ENCODE measurements around the gene RUSC2. TPM values are rescaled to one million over a fixed set of nuclear protein-coding genes. Genes with fewer than 3 reads are reported as not detected.

The RUSC2 gene
- total RNA-seq, 1 experiment from 2014 or later, result 49.9 TPM

DNA sequence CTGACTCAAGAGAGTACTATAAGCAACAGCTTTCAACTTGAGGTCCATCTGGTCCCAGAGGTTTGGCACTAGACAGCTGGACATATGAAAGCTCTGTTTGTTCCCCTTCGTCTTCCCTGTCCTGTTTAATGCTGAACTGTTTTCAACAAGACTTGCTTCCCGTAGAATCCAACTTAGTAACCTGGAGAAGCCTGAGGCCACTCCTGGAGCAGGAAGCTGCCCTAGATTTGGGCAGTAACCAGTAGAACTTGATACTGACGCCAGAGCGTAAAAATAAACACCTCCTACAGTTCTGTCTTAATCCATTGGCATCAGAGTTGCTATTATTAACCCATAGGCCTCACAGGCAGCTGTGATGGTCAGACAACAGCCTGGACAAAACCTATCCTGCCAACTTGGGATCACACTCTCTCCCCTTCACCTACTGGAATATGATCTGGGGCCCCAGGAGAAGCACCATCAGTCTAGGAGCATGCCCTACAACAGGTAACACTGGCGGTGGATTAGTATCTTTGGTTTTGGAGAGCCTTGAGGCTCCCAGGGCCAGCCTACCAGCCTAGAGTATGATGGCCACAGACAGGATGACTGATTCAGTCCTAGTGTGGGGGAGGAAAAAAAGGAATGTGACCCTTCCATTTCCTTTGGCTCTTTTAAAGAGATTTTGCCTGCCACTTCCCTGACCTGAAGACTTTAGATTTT lies 29.2 kb downstream of the RUSC2 start:
- POLR2A ChIA-PET, result interaction anchor here (0.6 to 1.6 kb wide), 3 partner anchors 12 to 404 kb away, joined by 3 to 6 read pairs (median 3); no protein-coding TSS in a partner anchor
- Histone ChIP-seq H3K27me3 (ENCODE audit: control insufficient read depth, insufficient read depth, low read length) (no peaks in the 10 kb centered on the region), H3K9me3 (ENCODE audit: control insufficient read depth, insufficient read depth, low read depth, low read length) (no peaks in the 10 kb centered on the region), H3K27ac (ENCODE audit: low read length) (peak overlapping the region; percentile 100), H3K4me1 (ENCODE audit: control insufficient read depth, insufficient read depth, low read length) (peaks cover 92% of the 10 kb centered on the region), H3K36me3 (ENCODE audit: control insufficient read depth, insufficient read depth, low read length) (no peaks in the 10 kb centered on the region), H3K4me3 (ENCODE audit: low read depth in 2 of 2, low read length in 2 of 2) (no peak overlapping the region)
- CTCF ChIA-PET, result interaction anchor here (0.6 to 2.4 kb wide), 2 partner anchors 35 to 894 kb away, joined by 6 to 9 read pairs; no protein-coding TSS in a partner anchor
- intact Hi-C loops (cut with micrococcal nuclease; ENCODE audit: unreplicated experiment) (loop anchor here (5.0 to 10.0 kb wide), 2 partner anchors 33 to 86 kb away; partner anchors contain the start of gene TESK1), in situ Hi-C loops (cut with HindIII; ENCODE audit: low pct_unique_long_range_greater_than_20kb, low sequenced_read_pairs) (no loop called here)
- BruUV-seq (replicated peaks), result no TSS peak
- ATAC-seq (0 out of 2 replicates have a peak, but pooled peaks have one; percentile 0), DNase-seq (ENCODE audit: low read depth, low spot score) (no peak)
- no peak for TF ChIP-seq SIN3A (IDR thresholded peaks at IDR 0.05; ENCODE audit: borderline replicate concordance, insufficient read depth, low read depth, low read length)
- TF ChIP-seq, protein P1, sequence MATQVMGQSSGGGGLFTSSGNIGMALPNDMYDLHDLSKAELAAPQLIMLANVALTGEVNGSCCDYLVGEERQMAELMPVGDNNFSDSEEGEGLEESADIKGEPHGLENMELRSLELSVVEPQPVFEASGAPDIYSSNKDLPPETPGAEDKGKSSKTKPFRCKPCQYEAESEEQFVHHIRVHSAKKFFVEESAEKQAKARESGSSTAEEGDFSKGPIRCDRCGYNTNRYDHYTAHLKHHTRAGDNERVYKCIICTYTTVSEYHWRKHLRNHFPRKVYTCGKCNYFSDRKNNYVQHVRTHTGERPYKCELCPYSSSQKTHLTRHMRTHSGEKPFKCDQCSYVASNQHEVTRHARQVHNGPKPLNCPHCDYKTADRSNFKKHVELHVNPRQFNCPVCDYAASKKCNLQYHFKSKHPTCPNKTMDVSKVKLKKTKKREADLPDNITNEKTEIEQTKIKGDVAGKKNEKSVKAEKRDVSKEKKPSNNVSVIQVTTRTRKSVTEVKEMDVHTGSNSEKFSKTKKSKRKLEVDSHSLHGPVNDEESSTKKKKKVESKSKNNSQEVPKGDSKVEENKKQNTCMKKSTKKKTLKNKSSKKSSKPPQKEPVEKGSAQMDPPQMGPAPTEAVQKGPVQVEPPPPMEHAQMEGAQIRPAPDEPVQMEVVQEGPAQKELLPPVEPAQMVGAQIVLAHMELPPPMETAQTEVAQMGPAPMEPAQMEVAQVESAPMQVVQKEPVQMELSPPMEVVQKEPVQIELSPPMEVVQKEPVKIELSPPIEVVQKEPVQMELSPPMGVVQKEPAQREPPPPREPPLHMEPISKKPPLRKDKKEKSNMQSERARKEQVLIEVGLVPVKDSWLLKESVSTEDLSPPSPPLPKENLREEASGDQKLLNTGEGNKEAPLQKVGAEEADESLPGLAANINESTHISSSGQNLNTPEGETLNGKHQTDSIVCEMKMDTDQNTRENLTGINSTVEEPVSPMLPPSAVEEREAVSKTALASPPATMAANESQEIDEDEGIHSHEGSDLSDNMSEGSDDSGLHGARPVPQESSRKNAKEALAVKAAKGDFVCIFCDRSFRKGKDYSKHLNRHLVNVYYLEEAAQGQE (IDR thresholded peaks at IDR 0.05; ENCODE audit: insufficient read depth in 1 of 2, low read depth in 2 of 2, low read length in 1 of 2), result no peak
- TF ChIP-seq, protein P2, sequence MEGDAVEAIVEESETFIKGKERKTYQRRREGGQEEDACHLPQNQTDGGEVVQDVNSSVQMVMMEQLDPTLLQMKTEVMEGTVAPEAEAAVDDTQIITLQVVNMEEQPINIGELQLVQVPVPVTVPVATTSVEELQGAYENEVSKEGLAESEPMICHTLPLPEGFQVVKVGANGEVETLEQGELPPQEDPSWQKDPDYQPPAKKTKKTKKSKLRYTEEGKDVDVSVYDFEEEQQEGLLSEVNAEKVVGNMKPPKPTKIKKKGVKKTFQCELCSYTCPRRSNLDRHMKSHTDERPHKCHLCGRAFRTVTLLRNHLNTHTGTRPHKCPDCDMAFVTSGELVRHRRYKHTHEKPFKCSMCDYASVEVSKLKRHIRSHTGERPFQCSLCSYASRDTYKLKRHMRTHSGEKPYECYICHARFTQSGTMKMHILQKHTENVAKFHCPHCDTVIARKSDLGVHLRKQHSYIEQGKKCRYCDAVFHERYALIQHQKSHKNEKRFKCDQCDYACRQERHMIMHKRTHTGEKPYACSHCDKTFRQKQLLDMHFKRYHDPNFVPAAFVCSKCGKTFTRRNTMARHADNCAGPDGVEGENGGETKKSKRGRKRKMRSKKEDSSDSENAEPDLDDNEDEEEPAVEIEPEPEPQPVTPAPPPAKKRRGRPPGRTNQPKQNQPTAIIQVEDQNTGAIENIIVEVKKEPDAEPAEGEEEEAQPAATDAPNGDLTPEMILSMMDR (IDR thresholded peaks at IDR 0.05), result no peak

DNA sequence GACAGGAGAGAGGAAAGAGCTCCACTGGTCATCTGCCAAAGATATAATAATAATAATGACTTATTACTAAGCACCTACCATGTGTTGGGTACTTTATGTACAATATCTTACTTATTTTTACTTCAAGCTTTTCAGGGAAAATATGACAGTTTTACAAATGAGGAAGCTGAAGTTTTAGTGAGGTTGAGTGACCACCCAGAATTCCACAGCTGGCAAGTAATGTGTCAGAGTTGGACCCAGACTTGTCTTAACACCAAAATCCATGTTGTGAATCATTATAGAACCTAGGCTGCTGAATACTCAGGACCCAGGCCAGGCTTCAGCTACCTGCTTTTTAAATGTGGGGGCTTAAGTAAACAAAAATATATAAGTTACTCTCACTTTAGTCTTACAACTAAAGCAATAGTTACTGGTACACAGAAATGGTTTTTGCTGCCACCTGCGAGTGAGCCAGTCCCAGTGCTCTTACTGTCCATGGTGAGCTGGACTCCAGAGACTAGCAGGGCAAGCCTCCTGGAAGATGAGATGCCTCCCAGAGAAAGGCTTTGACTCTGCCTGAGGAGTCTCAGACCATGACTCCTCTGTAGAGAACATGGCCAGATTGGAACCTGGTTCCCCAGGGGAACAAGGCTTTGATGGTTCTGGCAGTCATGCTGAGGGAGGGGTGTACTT lies 29.9 kb downstream of the RUSC2 start:
- peaks cover 85% of the 10 kb centered on the region for H3K4me1 ChIP-seq (ENCODE audit: control insufficient read depth, insufficient read depth, low read length)
- TF ChIP-seq, protein P2 (IDR thresholded peaks at IDR 0.05), result no peak
- TF ChIP-seq POLR2AphosphoS5 (IDR thresholded peaks at IDR 0.05; ENCODE audit: low read depth, low read length) (no peak), TCF7L2 (IDR thresholded peaks at IDR 0.05; ENCODE audit: low read depth, low read length) (no peak), SIN3A (IDR thresholded peaks at IDR 0.05; ENCODE audit: borderline replicate concordance, insufficient read depth, low read depth, low read length) (no peak)
- TF ChIP-seq, protein P1 (IDR thresholded peaks at IDR 0.05; ENCODE audit: insufficient read depth in 1 of 2, low read depth in 2 of 2, low read length in 1 of 2), result no peak
- no TSS peak for BruUV-seq (replicated peaks)

More for the DNA sequence above, 29.9 kb downstream of the RUSC2 start:
- DNase-seq (ENCODE audit: low read depth, low spot score) (no peak), ATAC-seq (no peak)
- intact Hi-C loops (cut with micrococcal nuclease; ENCODE audit: unreplicated experiment), result loop anchor here (5.0 to 10.0 kb wide), 2 partner anchors 32 to 85 kb away; partner anchors contain the start of gene TESK1
- POLR2A ChIA-PET, result interaction anchor here (0.6 kb wide), 1 partner anchor 405 kb away, joined by 3 read pairs; no protein-coding TSS in a partner anchor
- CTCF ChIA-PET, result interaction anchor here (2.4 kb wide), 1 partner anchor 34 kb away, joined by 9 read pairs; no protein-coding TSS in a partner anchor
- no peaks in the 10 kb centered on the region for H3K9me3 ChIP-seq (ENCODE audit: control insufficient read depth, insufficient read depth, low read depth, low read length)
- H3K4me3 ChIP-seq (ENCODE audit: low read depth in 2 of 2, low read length in 2 of 2), result no peak overlapping the region
- in situ Hi-C loops (cut with HindIII; ENCODE audit: low pct_unique_long_range_greater_than_20kb, low sequenced_read_pairs), result no loop called here
- peak overlapping the region; percentile 100 for H3K27ac ChIP-seq (ENCODE audit: low read length)
- no peaks in the 10 kb centered on the region for H3K36me3 ChIP-seq (ENCODE audit: control insufficient read depth, insufficient read depth, low read length)
- no peaks in the 10 kb centered on the region for H3K27me3 ChIP-seq (ENCODE audit: control insufficient read depth, insufficient read depth, low read length)

Data from Panc1 (cell line).